Measurements from ENCODE around the gene ATF5.

- TF ChIP-seq CTCF (IDR thresholded peaks at IDR 0.05) (no peak), POLR2A (IDR thresholded peaks at IDR 0.05) (no peak)
Measured at GRCh38 chr19:49887037-49887664, 41.9 kb upstream of the ATF5 start.
